ENCODE results near the gene CCDC170.

CCDC170 gene

DNA sequence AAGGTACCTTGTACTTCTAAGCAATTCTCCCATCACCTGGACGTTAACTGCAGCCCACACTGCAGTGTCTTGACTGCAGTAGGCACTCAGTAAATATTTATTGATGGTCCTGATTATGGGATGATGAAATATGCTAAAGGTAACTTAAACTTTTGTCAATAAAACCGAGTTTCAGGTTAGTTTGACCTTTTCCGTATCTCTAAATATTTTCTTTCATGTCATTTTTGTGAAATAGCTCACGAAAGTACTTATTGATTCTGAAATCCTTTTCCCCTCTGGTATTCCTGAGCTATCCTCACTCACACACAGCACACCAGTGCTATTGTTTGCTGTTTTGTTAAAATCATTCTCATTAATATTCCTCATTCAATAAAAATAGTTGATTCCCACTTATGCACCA lies 164.3 kb downstream of the CCDC170 start:
- no peak for DNase-seq

DNA sequence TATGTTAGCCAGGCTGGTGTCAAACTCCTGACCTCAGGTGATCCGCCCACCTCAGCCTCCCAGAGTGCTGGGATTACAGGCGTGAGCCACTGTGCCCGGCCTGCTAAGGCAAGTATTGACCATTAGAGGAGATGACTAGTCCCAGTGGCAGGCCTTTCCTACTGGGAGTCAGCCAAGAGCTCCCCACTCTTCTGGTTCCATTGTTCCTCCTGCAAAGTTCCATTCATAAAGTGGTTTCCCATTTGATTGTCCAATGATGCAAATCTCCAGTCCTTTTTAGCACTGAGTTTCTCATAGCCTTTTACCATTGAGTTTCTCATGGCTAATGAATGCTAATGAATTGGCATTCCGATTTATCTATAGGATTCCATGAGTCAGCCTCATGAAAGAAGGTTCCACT lies 165.4 kb downstream of the CCDC170 start:
- DNase-seq = no peak

DNA sequence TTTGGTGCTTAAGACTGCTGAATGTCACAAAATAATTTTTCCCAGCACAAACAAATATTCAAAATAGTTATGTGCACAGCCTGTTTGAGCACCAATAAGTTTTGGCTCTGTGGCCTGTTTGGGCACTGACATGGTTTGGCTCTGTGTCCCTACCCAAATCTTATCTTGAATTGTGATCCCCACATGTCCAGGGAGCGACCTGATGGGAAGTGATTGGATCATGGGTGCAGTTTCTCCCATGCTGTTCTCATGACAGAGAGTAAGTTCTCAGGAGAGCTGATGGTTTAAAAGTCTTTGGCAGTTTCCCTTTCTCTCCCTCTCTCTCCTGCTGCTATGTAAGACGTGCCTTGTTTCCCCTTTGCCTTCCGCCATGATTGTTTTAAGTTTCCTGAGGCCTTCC lies 167.7 kb downstream of the CCDC170 start:
- no peak for DNase-seq

DNA sequence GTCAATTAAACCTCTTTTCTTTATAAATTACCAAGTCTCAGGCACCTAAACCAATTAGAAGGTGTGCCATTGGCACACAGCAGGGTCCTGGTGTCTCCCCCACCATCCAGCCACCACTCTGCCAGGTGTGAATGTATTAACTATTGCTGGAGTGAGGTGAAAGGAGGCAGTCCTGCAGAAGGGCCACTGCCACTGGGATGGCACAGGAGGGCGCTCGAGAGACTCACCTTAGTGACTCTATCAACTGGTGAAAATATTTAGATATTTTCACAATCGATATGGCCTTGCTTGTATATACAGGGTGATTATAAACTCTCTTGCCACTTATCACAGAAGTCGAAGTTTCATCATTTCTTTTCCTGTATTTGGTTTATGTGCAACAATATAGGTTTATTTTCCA lies 168.1 kb downstream of the CCDC170 start:
- no peak for DNase-seq

DNA sequence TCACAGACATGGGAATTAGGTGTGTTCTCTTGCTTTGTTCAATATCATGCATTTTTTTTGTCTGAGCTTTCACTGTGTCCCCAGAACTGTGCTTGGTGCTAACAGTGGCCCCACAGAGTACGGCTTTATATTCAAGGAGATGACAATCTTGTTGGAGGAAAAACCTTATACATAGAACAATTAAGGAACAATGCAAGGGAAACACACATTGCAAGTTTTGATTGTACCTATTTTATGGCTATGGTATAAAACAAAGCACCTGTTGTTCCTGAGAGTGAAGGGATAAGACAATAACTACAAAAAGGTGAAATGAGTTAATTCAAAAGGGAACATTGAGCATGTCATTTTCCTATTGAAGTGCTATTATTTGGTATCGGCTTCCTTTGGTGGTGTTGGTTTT lies 169.7 kb downstream of the CCDC170 start:
- no peak for DNase-seq

DNA sequence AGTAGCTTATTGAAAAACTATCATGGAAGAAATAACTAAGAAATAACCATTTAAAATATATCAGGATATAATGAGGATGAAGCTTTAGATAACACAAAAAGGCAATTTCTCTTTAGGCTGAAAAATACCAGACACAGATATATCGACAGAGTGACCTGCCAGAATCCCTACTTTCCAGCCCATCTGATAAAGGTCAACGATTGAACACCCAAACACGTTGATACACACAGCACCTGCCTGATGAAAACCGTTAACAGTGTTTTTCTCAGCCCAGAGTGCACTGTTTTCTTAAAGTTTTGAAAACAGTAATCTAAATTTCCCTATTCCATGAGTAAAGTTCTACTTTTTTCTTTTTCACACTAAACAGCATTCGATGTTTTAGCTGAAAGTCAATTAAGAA lies 170.6 kb downstream of the CCDC170 start:
- DNase-seq = no peak

DNA sequence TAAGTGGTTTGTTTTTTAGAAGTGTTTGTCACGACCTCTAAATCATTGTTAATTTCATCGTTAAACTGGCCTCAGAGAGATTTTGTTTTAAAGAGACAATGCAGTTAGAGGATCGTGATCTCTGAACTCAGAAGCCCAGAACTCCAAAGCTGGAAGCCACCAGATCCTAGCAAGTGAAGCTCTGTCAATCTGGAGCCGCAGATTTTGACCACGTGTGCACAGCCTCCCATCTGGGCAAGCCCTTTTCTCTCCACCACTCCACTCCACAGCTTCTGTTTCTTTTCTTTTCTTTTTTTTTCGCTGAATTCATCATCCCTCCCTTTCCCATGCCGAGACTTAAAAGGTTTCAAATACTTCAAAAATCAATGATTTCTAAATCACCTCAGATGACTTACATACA lies 171.5 kb downstream of the CCDC170 start:
- DNase-seq = no peak

DNA sequence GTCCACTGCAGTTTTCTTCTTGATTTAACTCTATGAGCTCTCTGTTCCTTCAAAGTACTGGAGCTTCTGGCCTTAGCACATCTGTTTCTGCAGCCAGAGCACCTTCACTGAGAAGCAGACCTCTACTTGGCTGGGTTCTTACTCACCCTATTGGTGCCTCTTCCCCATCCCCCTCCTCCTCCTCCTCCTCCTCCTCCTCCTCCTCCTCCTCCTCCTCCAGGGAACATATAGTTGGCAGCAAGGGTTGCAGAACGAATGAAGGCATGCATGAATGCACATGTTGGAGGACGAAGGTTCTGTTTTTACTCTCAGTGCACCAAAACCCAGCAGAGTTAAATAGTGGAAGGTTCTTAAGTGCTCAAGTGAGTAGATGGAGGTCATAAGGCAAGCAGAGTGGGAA lies 172.7 kb downstream of the CCDC170 start:
- DNase-seq = no peak

DNA sequence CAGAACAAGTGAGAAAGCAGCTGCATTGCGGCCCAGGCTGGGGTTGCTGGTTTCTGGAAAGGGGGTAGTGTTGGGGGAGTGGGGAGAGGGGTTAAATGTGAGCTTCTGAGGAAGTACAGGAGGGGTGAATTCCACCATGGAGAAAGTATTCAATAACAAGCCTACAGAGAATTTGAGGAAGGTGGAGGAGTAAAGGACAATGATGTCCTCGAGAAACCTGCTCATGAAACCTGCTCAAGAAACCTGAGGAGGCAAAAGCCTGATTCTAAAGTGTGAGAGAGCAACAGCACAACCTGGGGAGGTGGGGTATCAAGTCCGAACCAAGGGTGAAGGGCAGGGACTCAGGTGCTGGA lies 175.4 kb downstream of the CCDC170 start:
- DNase-seq = no peak

DNA sequence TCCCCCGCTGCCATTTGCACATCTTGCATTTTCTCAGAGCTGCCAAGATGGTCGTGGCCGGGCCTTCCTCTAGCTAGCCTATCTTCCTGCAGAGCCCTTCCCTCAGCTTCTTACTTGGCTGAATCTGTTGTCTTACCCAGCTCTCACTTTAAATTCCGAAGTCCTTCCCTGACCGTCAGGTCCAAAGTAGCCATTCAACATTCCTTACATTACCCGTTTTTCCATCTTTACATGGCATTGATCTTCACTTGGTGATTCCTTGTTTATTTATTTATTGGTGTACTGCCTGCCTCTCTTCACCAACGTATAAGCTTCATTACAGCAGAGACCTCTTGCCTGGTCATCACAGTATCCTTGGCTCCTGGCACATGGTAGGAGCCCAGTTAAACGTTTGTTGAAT lies 176.3 kb downstream of the CCDC170 start:
- no peak for DNase-seq
